Prostate gland (tissue), 2 donors: Measurements from ENCODE around the gene FCMR.

Source experiments
- POLR2A ChIP-seq: fragments of 450-650 bp; IDR thresholded peaks from one replicate; pipeline ENCODE4 v1.6.1; 2016; ENCODE audit warnings: antibody characterized with exemption, mild to moderate bottlenecking
- TF ChIP-seq, protein P1 (sequence below), 4 experiments: fragments of 200-600 bp in 2 of 4; fragments of 450-650 bp in 2 of 4; sonication (generic) in 2 of 4; IDR thresholded peaks; 1 replicate in 3 of 4; 2 replicates in 1 of 4; pipeline ENCODE4 v1.5.1; 2016 to 2019; ENCODE audit warnings: antibody characterized with exemption in 4 of 4, mild to moderate bottlenecking in 2 of 4, moderate library complexity in 2 of 4

GRCh38 chr1:206939841-206940587 is 18.3 kb upstream of the FCMR start:
- TF ChIP-seq, protein P1, sequence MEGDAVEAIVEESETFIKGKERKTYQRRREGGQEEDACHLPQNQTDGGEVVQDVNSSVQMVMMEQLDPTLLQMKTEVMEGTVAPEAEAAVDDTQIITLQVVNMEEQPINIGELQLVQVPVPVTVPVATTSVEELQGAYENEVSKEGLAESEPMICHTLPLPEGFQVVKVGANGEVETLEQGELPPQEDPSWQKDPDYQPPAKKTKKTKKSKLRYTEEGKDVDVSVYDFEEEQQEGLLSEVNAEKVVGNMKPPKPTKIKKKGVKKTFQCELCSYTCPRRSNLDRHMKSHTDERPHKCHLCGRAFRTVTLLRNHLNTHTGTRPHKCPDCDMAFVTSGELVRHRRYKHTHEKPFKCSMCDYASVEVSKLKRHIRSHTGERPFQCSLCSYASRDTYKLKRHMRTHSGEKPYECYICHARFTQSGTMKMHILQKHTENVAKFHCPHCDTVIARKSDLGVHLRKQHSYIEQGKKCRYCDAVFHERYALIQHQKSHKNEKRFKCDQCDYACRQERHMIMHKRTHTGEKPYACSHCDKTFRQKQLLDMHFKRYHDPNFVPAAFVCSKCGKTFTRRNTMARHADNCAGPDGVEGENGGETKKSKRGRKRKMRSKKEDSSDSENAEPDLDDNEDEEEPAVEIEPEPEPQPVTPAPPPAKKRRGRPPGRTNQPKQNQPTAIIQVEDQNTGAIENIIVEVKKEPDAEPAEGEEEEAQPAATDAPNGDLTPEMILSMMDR (IDR thresholded peaks at IDR 0.05): no peak
- TF ChIP-seq POLR2A: no peak
